Lung (tissue), 12 donors: Measurements from ENCODE around the gene CD300LF. TPM values are rescaled to one million over a fixed set of nuclear protein-coding genes. Genes with fewer than 3 reads are reported as not detected.

Source experiments
- ATAC-seq: fragments of 200-7000 bp; cut with Tn5 transposase; one replicate; pipeline ENCODE4 v1.9.1; 2020; ENCODE audit warnings: moderate number of reproducible peaks; ENCODE audit not compliant: insufficient read depth, low FRiP score
- DNase-seq, 3 donors: peaks; one replicate each; pipeline ENCODE4 v3.0.0-alpha.2; 2013 to 2017
- H3K27ac ChIP-seq, 2 donors: one replicate each; pipeline ENCODE4 v1.5.1; 2013; ENCODE audit warnings: mild to moderate bottlenecking in 2 of 2, moderate library complexity in 2 of 2, control low read depth in 1 of 2, inconsistent platforms in 1 of 2, low read depth in 1 of 2, low read length in 1 of 2
- H3K27me3 ChIP-seq, 3 donors: one replicate each; pipeline ENCODE4 v1.5.1; 2013; ENCODE audit warnings: low read length in 2 of 3; ENCODE audit not compliant: control insufficient read depth in 3 of 3, insufficient read depth in 3 of 3
- H3K36me3 ChIP-seq, 4 donors: one replicate each; pipeline ENCODE4 v1.5.1; 2013; ENCODE audit warnings: low read length in 4 of 4, mild to moderate bottlenecking in 1 of 4, moderate library complexity in 1 of 4; ENCODE audit not compliant: control insufficient read depth in 4 of 4, insufficient read depth in 4 of 4
- H3K4me1 ChIP-seq, 5 donors: one replicate each; pipeline ENCODE4 v1.5.1; 2013; ENCODE audit warnings: low read length in 5 of 5, mild to moderate bottlenecking in 2 of 5, moderate library complexity in 1 of 5; ENCODE audit not compliant: control insufficient read depth in 5 of 5, insufficient read depth in 5 of 5
- H3K4me3 ChIP-seq: one replicate; pipeline ENCODE4 v1.5.1; 2013; ENCODE audit warnings: mild to moderate bottlenecking, control low read depth, moderate library complexity
- H3K9ac ChIP-seq, 2 donors: one replicate each; pipeline ENCODE4 v1.5.1; 2013; ENCODE audit warnings: low read length in 2 of 2, control low read depth in 1 of 2; ENCODE audit not compliant: insufficient read depth in 1 of 2
- H3K9me3 ChIP-seq, 4 donors: one replicate each; pipeline ENCODE4 v1.5.1; 2013; ENCODE audit warnings: low read length in 3 of 4, mild to moderate bottlenecking in 1 of 4, moderate library complexity in 1 of 4; ENCODE audit not compliant: control insufficient read depth in 4 of 4, insufficient read depth in 3 of 4
- WGBS, 2 donors: extraction: QIAGEN DNeasy Blood & Tissue Kit; methylation state at CpG; one replicate each; pipeline ENCODE4 v1.1.7; 2013; 5-methylcytosine and 5-hydroxymethylcytosine counted together
- polyA plus RNA-seq, 2 donors: library from polyadenylated mRNA; stranded (reverse); fragments of 200-250 nt; gene quantifications; one replicate each; pipeline ENCODE4 v1.2.1, GENCODE V29; 2013
- total RNA-seq, 2 donors: library from RNA; depleted of rRNA in 1 of 2; stranded (reverse); fragments of >200 nt in 1 of 2; gene quantifications; one replicate each; pipeline ENCODE4 v1.2.1, GENCODE V29; 2014 to 2021
- TF ChIP-seq, protein P1 (sequence below): IDR thresholded peaks from 2 replicates; pipeline ENCODE4 v1.5.1; 2012; ENCODE audit warnings: mild to moderate bottlenecking; ENCODE audit errors: control extremely low read depth, extremely low read depth
- donor health status: control.
- donor health status: control.
- donor health status: Bipolar disorder and iron deficiency.
- donor health status: healthy.
- donor health status: DM: yes; HTN: yes; CAD: no.

The CD300LF gene
- total and polyA plus RNA-seq, 4 donors = 8.6 to 35.1 (median 26.2) TPM

DNA sequence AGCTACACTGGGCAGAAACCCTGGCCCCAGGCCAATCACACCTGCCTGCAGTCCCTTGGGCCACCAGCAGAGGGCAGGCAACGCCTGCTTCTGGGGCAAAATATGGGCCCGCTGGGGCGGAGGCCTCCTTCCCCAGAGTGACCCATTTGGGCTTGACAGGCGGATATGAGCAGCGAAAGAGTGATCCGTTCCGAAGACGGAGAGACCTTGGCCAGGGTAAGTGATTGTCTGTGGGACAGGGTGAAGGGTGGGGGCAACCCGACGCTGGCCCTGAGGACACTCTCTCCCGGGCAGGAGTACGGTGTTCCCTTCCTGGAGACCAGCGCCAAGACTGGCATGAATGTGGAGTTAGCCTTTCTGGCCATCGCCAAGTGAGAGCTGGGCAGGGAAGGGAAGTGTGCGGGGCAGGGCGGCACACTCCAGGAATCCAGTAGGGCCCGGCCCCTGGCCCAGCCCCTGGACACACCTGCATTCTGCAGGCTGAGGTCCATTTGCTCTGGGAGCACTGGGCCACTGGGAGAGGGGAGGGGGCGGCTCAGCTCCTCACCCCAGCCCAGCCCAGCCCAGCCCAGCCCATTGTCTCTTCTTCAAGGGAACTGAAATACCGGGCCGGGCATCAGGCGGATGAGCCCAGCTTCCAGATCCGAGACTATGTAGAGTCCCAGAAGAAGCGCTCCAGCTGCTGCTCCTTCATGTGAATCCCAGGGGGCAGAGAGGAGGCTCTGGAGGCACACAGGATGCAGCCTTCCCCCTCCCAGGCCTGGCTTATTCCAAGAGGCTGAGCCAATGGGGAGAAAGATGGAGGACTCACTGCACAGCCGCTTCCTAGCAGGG is 32.2 kb upstream of the CD300LF start:
- Histone ChIP-seq H3K36me3 (no peaks in the 10 kb centered on the region), H3K9ac (no peak overlapping the region), H3K9me3 (no peaks in the 10 kb centered on the region), H3K27ac (peak overlapping the region in 1 of 2 donors; percentile 77), H3K4me3 (no peak overlapping the region), H3K4me1 (peaks cover 0 to 41% (median 27%) of the 10 kb centered on the region in 5 donors), H3K27me3 (peaks cover 0 to 7% (median 0%) of the 10 kb centered on the region in 3 donors)
- ATAC-seq (peak; percentile 34), DNase-seq (peak; percentile 76 to 84 (median 77))
- WGBS, 2 donors = 31 to 44% methylated on average over 23 to 24 of the region's 24 CpGs
- TF ChIP-seq, protein P1, sequence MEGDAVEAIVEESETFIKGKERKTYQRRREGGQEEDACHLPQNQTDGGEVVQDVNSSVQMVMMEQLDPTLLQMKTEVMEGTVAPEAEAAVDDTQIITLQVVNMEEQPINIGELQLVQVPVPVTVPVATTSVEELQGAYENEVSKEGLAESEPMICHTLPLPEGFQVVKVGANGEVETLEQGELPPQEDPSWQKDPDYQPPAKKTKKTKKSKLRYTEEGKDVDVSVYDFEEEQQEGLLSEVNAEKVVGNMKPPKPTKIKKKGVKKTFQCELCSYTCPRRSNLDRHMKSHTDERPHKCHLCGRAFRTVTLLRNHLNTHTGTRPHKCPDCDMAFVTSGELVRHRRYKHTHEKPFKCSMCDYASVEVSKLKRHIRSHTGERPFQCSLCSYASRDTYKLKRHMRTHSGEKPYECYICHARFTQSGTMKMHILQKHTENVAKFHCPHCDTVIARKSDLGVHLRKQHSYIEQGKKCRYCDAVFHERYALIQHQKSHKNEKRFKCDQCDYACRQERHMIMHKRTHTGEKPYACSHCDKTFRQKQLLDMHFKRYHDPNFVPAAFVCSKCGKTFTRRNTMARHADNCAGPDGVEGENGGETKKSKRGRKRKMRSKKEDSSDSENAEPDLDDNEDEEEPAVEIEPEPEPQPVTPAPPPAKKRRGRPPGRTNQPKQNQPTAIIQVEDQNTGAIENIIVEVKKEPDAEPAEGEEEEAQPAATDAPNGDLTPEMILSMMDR = peak; percentile 99

- H3K36me3 ChIP-seq = no peaks in the 10 kb centered on the region
- H3K9ac ChIP-seq = peak overlapping the region in 1 of 2 donors; percentile 34
- peaks cover 0 to 8% (median 0%) of the 10 kb centered on the region in 3 donors for H3K27me3 ChIP-seq
- H3K4me3 ChIP-seq = no peak overlapping the region
- no peaks in the 10 kb centered on the region for H3K9me3 ChIP-seq
- WGBS, 2 donors = 21 to 44% methylated on average over 2 of the region's 2 CpGs
- no peak overlapping the region for H3K27ac ChIP-seq
- DNase-seq (no peak), ATAC-seq (no peak)
- H3K4me1 ChIP-seq = peaks cover 0 to 38% (median 27%) of the 10 kb centered on the region in 5 donors
- TF ChIP-seq, protein P1 = no peak
Observed at GRCh38 chr17:74744349-74744713, 31.6 kb upstream of the CD300LF start.

GRCh38 chr17:74743755-74744154 is 31.0 kb upstream of the CD300LF start:
- 58 to 86% methylated on average over 2 of the region's 2 CpGs for WGBS, 2 donors
- Histone ChIP-seq H3K4me3 (no peak overlapping the region), H3K9me3 (no peaks in the 10 kb centered on the region), H3K36me3 (no peaks in the 10 kb centered on the region), H3K4me1 (peaks cover 0 to 44% (median 27%) of the 10 kb centered on the region in 5 donors), H3K27ac (no peak overlapping the region), H3K9ac (peak overlapping the region in 1 of 2 donors; percentile 34), H3K27me3 (peaks cover 0 to 14% (median 0%) of the 10 kb centered on the region in 3 donors)
- DNase-seq (no peak), ATAC-seq (no peak)
- TF ChIP-seq, protein P1 = no peak
